Measurements from ENCODE around the gene DCD.
A peak's percentile ranks its signal among the peaks of the same experiment; 100 is the strongest.

Gene DCD

GRCh38 chr12:54605138-54605970 lies 42.8 kb downstream of the DCD start:
- DNase-seq: no peak

- DNase-seq: no peak
Observed at GRCh38 chr12:54604436-54604835, 43.7 kb downstream of the DCD start.

DNA sequence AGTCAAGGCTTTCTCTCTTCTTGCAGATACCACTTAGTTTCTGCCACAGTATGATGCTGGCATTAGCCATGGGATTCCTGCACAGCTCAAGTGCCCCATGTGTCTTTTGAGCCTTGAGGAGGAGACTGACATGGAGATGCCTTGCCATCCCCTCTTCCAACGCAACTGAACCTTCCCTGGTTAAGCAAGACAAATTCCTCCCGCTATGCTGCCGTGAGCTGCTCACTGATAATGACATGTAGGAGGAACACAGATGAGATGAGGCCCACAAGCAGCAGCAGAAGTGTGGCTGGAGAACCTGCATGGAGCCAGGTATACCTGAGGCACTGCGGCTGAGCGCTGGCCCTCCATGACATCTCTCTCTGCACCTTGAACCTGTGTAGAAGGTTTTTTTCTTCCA lies 44.3 kb downstream of the DCD start:
- DNase-seq: no peak

GRCh38 chr12:54603173-54603814 lies 44.9 kb downstream of the DCD start:
- DNase-seq: peak; percentile 24

- no peak for DNase-seq
Observed at GRCh38 chr12:54602661-54603060, 45.5 kb downstream of the DCD start.

DNA sequence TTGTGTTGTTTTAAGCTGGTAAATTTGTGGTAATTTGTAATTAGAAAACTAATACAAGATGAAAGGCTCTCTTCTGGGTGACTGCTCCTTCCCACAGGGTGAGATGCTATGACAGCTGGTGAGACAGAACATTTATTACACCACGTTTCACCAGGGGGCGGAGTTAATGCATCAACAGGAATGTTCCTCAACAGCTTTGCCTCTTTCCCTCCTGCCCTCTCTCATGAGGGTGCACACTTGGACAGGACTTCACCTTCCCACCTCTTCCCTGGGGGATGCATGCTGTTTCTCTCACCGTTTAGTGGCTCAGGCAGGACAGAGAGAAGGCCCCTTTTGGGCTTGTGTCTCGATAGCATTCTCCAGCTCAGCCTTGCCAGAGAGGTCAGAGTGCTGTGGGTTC lies 46.3 kb downstream of the DCD start:
- no peak for DNase-seq

GRCh38 chr12:54598970-54599369 lies 49.2 kb downstream of the DCD start:
- DNase-seq: no peak

DNA sequence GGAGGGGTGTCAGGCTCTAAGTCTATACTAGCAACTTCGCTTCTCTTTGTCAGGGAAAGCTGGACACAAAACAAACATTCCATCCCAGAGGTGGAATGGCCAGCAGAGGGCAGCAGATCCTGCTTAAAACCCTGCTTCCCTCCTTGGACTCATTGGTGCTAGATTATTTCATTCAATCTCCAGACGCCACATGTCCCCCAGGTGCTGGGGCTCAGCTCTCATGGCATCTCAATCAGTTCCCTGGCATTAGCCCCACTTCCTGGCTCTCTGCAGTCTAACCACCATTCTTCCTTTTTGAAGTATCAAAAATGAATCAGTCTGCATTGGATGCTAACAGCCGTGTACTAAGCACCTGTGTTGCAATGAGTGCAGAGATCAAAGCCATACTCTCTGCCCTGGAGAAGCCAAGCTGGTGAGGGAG lies 51.6 kb downstream of the DCD start:
- peak; percentile 45 for DNase-seq

GRCh38 chr12:54595471-54595870 lies 52.7 kb downstream of the DCD start:
- no peak for DNase-seq

Measured in NCI-H146 (cell line).